HepG2 (cell line): Measurements from ENCODE around the gene UBTD1. TPM values are rescaled to one million over a fixed set of nuclear protein-coding genes. Genes with fewer than 3 reads are reported as not detected.

Source experiments
- ATAC-seq: fragments of 200-7000 bp; cut with Tn5 transposase; 3 replicates; pipeline ENCODE4 v1.9.1; 2020; ENCODE audit warnings: mild to moderate bottlenecking, moderate library complexity
- BruUV-seq: library from RNA; stranded (reverse); fragments of 400-500 nt; replicated peaks from 2 replicates; lab custom pipeline; 2021; lab: Mats Ljungman, UMichigan
- CTCF ChIA-PET: fragments of 300-600 bp; formaldehyde crosslinking; extraction: SDS; loops from one replicate; lab custom pipeline; 2021; ENCODE audit warnings: low total read pairs, inconsistent platforms, low intra/inter-chr PET ratio; lab: Yijun Ruan, JAX
- POLR2A ChIA-PET: fragments of 350-600 bp; sonication (Branson Sonifier 250); formaldehyde crosslinking; loops from one replicate; lab custom pipeline; 2020; ENCODE audit warnings: antibody characterized with exemption, inconsistent platforms; lab: Yijun Ruan, JAX
- DNase-seq: peaks from one replicate; pipeline ENCODE4 v3.0.0-alpha.2; 2015; ENCODE audit warnings: low spot score
- FAIRE-seq: peaks from 3 replicates; lab custom pipeline; 2011; peaks lifted over from hg19 to GRCh38; lab: Jason Lieb, UNC
- H2AFZ ChIP-seq: one replicate; pipeline ENCODE4 v1.6.1; 2011; ENCODE audit warnings: low read length, inconsistent platforms
- H3K27ac ChIP-seq: fragments of 300-600 bp; 3 replicates; pipeline ENCODE4 v1.8.0; 2011; ENCODE audit warnings: mixed run types, mild to moderate bottlenecking, mixed read lengths, low read length, inconsistent platforms; ENCODE audit not compliant: insufficient read depth; ENCODE audit errors: extremely low read length
- H3K27me3 ChIP-seq, 2 experiments: fragments of 200-600 bp in 1 of 2; 2 replicates in 1 of 2; 3 replicates in 1 of 2; pipeline versions ENCODE4 v1.6.0 to v1.8.0; 2011; ENCODE audit warnings: low read length in 2 of 2, mild to moderate bottlenecking in 2 of 2, moderate library complexity in 2 of 2, inconsistent platforms in 1 of 2; ENCODE audit not compliant: insufficient read depth in 2 of 2, control insufficient read depth in 1 of 2
- H3K36me3 ChIP-seq, 2 experiments: fragments of 200-600 bp in 1 of 2; replicated peaks in 1 of 2; 2 replicates in 1 of 2; 3 replicates in 1 of 2; pipeline versions ENCODE4 v1.5.1 to v1.8.0; 2011; ENCODE audit warnings: low read length in 2 of 2, inconsistent platforms in 1 of 2; ENCODE audit not compliant: insufficient read depth in 2 of 2, control insufficient read depth in 1 of 2
- H3K4me1 ChIP-seq: 2 replicates; pipeline ENCODE4 v1.5.1; 2012; ENCODE audit warnings: low read length, inconsistent platforms; ENCODE audit not compliant: insufficient read depth
- H3K4me2 ChIP-seq: 2 replicates; pipeline ENCODE4 v1.6.0; 2011; ENCODE audit warnings: low read depth, low read length, inconsistent platforms
- H3K4me3 ChIP-seq, 3 experiments: fragments of 200-600 bp in 1 of 3; sonication (generic), shearing (Covaris generic) in 1 of 3; replicated peaks in 1 of 3; 2 replicates each; pipeline ENCODE4 v1.5.1; 2011 to 2016; ENCODE audit warnings: low read length in 3 of 3, inconsistent platforms in 2 of 3, low read depth in 2 of 3, mild to moderate bottlenecking in 2 of 3, control low read depth in 1 of 3, mixed read lengths in 1 of 3; ENCODE audit not compliant: insufficient read depth in 1 of 3
- H3K79me2 ChIP-seq: one replicate; pipeline ENCODE4 v1.6.1; 2011; ENCODE audit warnings: low read length, inconsistent platforms; ENCODE audit not compliant: insufficient read depth
- H3K9ac ChIP-seq: 2 replicates; pipeline ENCODE4 v1.6.0; 2011; ENCODE audit warnings: mild to moderate bottlenecking, low read depth, low read length, inconsistent platforms; ENCODE audit not compliant: insufficient read depth
- H3K9me3 ChIP-seq: 2 replicates; pipeline ENCODE4 v1.5.1; 2012; ENCODE audit warnings: mild to moderate bottlenecking, low read length
- H4K20me1 ChIP-seq: 2 replicates; pipeline ENCODE4 v1.6.0; 2011; ENCODE audit warnings: inconsistent platforms, mild to moderate bottlenecking, low read length, moderate library complexity; ENCODE audit not compliant: insufficient read depth
- BHLHE40 ChIP-seq: IDR thresholded peaks from 2 replicates; pipeline ENCODE4 v1.6.1; 2011; ENCODE audit warnings: low read length, improper control_type of control experiment
- DDIT3 ChIP-seq: sonication (generic); formaldehyde crosslinking; IDR thresholded peaks from 2 replicates; pipeline ENCODE4 v1.4.0; 2020; ENCODE audit warnings: mild to moderate bottlenecking, missing genetic modification reagents
- HINFP ChIP-seq: sonication (generic); formaldehyde crosslinking; IDR thresholded peaks from 2 replicates; pipeline ENCODE4 v1.4.0; 2020; ENCODE audit warnings: low read depth, mild to moderate bottlenecking, missing genetic modification reagents
- KDM5B ChIP-seq: sonication (generic); formaldehyde crosslinking; IDR thresholded peaks from 2 replicates; pipeline ENCODE4 v1.4.0; 2020; ENCODE audit warnings: missing genetic modification reagents, mild to moderate bottlenecking, borderline replicate concordance
- MTERF4 ChIP-seq: sonication (generic); formaldehyde crosslinking; IDR thresholded peaks from 2 replicates; pipeline ENCODE4 v1.8.0; 2023; ENCODE audit warnings: mild to moderate bottlenecking, missing genetic modification reagents
- SMC3 ChIP-seq: IDR thresholded peaks from 2 replicates; pipeline ENCODE4 v1.6.1; 2011; ENCODE audit warnings: low read length, improper control_type of control experiment
- ZNF382 ChIP-seq: sonication (generic); formaldehyde crosslinking; IDR thresholded peaks from 2 replicates; pipeline ENCODE4 v1.5.0; 2020; ENCODE audit warnings: missing genetic modification reagents, mild to moderate bottlenecking, borderline replicate concordance
- ZNF501 ChIP-seq: sonication (generic); formaldehyde crosslinking; IDR thresholded peaks from 2 replicates; pipeline ENCODE4 v1.5.1; 2020; ENCODE audit warnings: mild to moderate bottlenecking, moderate library complexity, missing genetic modification reagents
- ZNF7 ChIP-seq: IDR thresholded peaks from 2 replicates; pipeline ENCODE4 v1.6.1; 2016; ENCODE audit warnings: missing biosample characterization, missing genetic modification reagents
- ZSCAN12 ChIP-seq: sonication (generic); formaldehyde crosslinking; IDR thresholded peaks from 2 replicates; pipeline ENCODE4 v1.9.0; 2021; ENCODE audit warnings: mild to moderate bottlenecking, missing genetic modification reagents
- WGBS: methylation state at CpG from one replicate; pipeline ENCODE4 v1.1.6; 2017; ENCODE audit warnings: low lambda C conversion rate; 5-methylcytosine and 5-hydroxymethylcytosine counted together
- in situ Hi-C: cut with HindIII; loops from 2 replicates; pipeline ENCODE4 v1.10.0; 2017; ENCODE audit warnings: low pct_unique_long_range_greater_than_20kb; ENCODE audit not compliant: extremely low pct_ligation_motif_present
- intact Hi-C: fragments of 100-400 bp; cut with micrococcal nuclease; formaldehyde crosslinking; loops from one replicate; pipeline ENCODE4 v1.10.0; 2022; ENCODE audit not compliant: unreplicated experiment
- polyA plus RNA-seq, 8 experiments: library from polyadenylated mRNA; depleted of rRNA in 3 of 8; stranded (reverse) in 7 of 8; unstranded in 1 of 8; fragments of >200 nt; fragmentation: Illumina TruSeq in 4 of 8; extraction: Trizol in 4 of 8; gene quantifications; 2 replicates each; pipeline versions ENCODE4 v1.2.1 to v1.2.3, GENCODE V29; 2011 to 2016; ENCODE audit warnings: low read depth in 4 of 8, missing spikeins in 1 of 8, mixed read lengths in 1 of 8; ENCODE audit not compliant: insufficient read depth in 1 of 8
- total RNA-seq, 5 experiments: library from RNA; depleted of rRNA; stranded (reverse); fragments of >200 nt; fragmentation: Illumina TruSeq; extraction: Trizol; gene quantifications; 2 replicates each; pipeline ENCODE4 v1.2.3, GENCODE V29; 2016; ENCODE audit warnings: low read depth in 1 of 5

The UBTD1 gene
- total and polyA plus RNA-seq, 2 of the 13 experiments (the other 11 are each of a cell fraction or from before 2014, with no cell fraction given), result 7.9 to 10.0 TPM

- Histone ChIP-seq H2AFZ (no peak overlapping the region), H3K4me1 (peaks cover 12% of the 10 kb centered on the region), H3K9ac (no peak overlapping the region), H3K27me3 (no peaks in the 10 kb centered on the region), H3K4me2 (no peak overlapping the region), H3K9me3 (no peaks in the 10 kb centered on the region), H3K36me3 (no peaks in the 10 kb centered on the region), H3K27ac (no peak overlapping the region), H3K4me3 (no peak overlapping the region), H3K79me2 (no peaks in the 10 kb centered on the region), H4K20me1 (no peaks in the 10 kb centered on the region)
- CTCF ChIA-PET, result no interaction called here
- in situ Hi-C loops (no loop called here), intact Hi-C loops (no loop called here)
- no TSS peak for BruUV-seq
- ATAC-seq (no peak), DNase-seq (no peak), FAIRE-seq (no peak)
- POLR2A ChIA-PET, result no interaction called here
- 86% methylated on average over 12 of the region's 12 CpGs for WGBS
- TF ChIP-seq ZNF7 (CRISPR knock-in tag) (no peak), KDM5B (CRISPR knock-in tag) (no peak), DDIT3 (no peak), BHLHE40 (no peak), SMC3 (no peak), ZNF501 (CRISPR knock-in tag) (no peak), ZNF382 (no peak), ZSCAN12 (CRISPR knock-in tag) (no peak), MTERF4 (no peak), HINFP (CRISPR knock-in tag) (no peak)
Measured at GRCh38 chr10:97532935-97533671, 34.4 kb downstream of the UBTD1 start.
